ENCODE measurements around the gene TPH1. TPM values are rescaled to one million over a fixed set of nuclear protein-coding genes. Genes with fewer than 3 reads are reported as not detected.

Gene TPH1
- total RNA-seq, 4 donors from 2014 or later: 0.06 to 0.38 (median 0.15) TPM

GRCh38 chr11:18071098-18071705 is 25.1 kb upstream of the TPH1 start:
- H3K4me1 ChIP-seq: no peaks in the 10 kb centered on the region
- TF ChIP-seq CTCF (IDR thresholded peaks at IDR 0.05) (no peak), POLR2A (IDR thresholded peaks at IDR 0.05) (no peak)
- intact Hi-C loops (cut with DNase I): no loop called here
- WGBS, 2 donors: 63 to 78% methylated on average over 4 of the region's 4 CpGs
- no peaks in the 10 kb centered on the region for H3K9me3 ChIP-seq
- no peaks in the 10 kb centered on the region for H3K27me3 ChIP-seq
- no peak overlapping the region for H3K27ac ChIP-seq
- H3K36me3 ChIP-seq: no peaks in the 10 kb centered on the region
- no peak overlapping the region for H3K4me3 ChIP-seq
- no peak for DNase-seq

- no peak for DNase-seq
- H3K27me3 ChIP-seq: no peaks in the 10 kb centered on the region
- no peaks in the 10 kb centered on the region for H3K36me3 ChIP-seq
- intact Hi-C loops (cut with DNase I): no loop called here
- 91 to 100% methylated on average over 2 of the region's 2 CpGs for WGBS, 2 donors
- H3K27ac ChIP-seq: no peak overlapping the region
- no peak overlapping the region for H3K4me3 ChIP-seq
- H3K4me1 ChIP-seq: no peaks in the 10 kb centered on the region
- H3K9me3 ChIP-seq: no peaks in the 10 kb centered on the region
- TF ChIP-seq CTCF (IDR thresholded peaks at IDR 0.05) (no peak), POLR2A (IDR thresholded peaks at IDR 0.05) (no peak)
These were observed 21.3 kb upstream of the TPH1 start for GRCh38 chr11:18067372-18067771.

GRCh38 chr11:18066626-18067025 is 20.6 kb upstream of the TPH1 start:
- WGBS, 2 donors: 83 to 88% methylated on average over 2 of the region's 2 CpGs
- Histone ChIP-seq H3K36me3 (no peaks in the 10 kb centered on the region), H3K4me1 (no peaks in the 10 kb centered on the region), H3K27ac (no peak overlapping the region), H3K27me3 (no peaks in the 10 kb centered on the region), H3K9me3 (no peaks in the 10 kb centered on the region), H3K4me3 (no peak overlapping the region)
- no peak for DNase-seq
- TF ChIP-seq POLR2A (IDR thresholded peaks at IDR 0.05): no peak
- no peak for TF ChIP-seq CTCF (IDR thresholded peaks at IDR 0.05)
- intact Hi-C loops (cut with DNase I): no loop called here

GRCh38 chr11:18065572-18065971 is 19.5 kb upstream of the TPH1 start:
- DNase-seq: no peak
- no peaks in the 10 kb centered on the region for H3K4me1 ChIP-seq
- intact Hi-C loops (cut with DNase I): no loop called here
- TF ChIP-seq POLR2A (IDR thresholded peaks at IDR 0.05): no peak
- TF ChIP-seq CTCF (IDR thresholded peaks at IDR 0.05): no peak
- no peak overlapping the region for H3K4me3 ChIP-seq
- H3K27ac ChIP-seq: no peak overlapping the region
- 76 to 77% methylated on average over 8 of the region's 8 CpGs for WGBS, 2 donors
- no peaks in the 10 kb centered on the region for H3K27me3 ChIP-seq
- no peaks in the 10 kb centered on the region for H3K36me3 ChIP-seq
- H3K9me3 ChIP-seq: no peaks in the 10 kb centered on the region

GRCh38 chr11:18064450-18065054 is 18.5 kb upstream of the TPH1 start:
- no peaks in the 10 kb centered on the region for H3K27me3 ChIP-seq
- H3K4me3 ChIP-seq: no peak overlapping the region
- TF ChIP-seq CTCF (IDR thresholded peaks at IDR 0.05): no peak
- DNase-seq: no peak
- H3K4me1 ChIP-seq: no peaks in the 10 kb centered on the region
- intact Hi-C loops (cut with DNase I): no loop called here
- H3K36me3 ChIP-seq: no peaks in the 10 kb centered on the region
- H3K9me3 ChIP-seq: no peaks in the 10 kb centered on the region
- 79 to 87% methylated on average over 7 of the region's 7 CpGs for WGBS, 2 donors
- H3K27ac ChIP-seq: no peak overlapping the region

Measured in esophagus squamous epithelium (tissue), 5 donors.